HG02840 (cell line): ENCODE data around the gene TM9SF2.
"Not testable (repeated sequence)": the region's sequence is repeated elsewhere in the genome, so short reads cannot be mapped to it uniquely, and the experiment has no call there.

Experiments used
- ATAC-seq: cut with Tn5 transposase; IDR thresholded peaks from one replicate; pipeline ENCODE4 v1.9.1; 2021; ENCODE audit warnings: mild to moderate bottlenecking, moderate library complexity, moderate number of reproducible peaks; ENCODE audit not compliant: unreplicated experiment, low FRiP score

TM9SF2 gene

DNA sequence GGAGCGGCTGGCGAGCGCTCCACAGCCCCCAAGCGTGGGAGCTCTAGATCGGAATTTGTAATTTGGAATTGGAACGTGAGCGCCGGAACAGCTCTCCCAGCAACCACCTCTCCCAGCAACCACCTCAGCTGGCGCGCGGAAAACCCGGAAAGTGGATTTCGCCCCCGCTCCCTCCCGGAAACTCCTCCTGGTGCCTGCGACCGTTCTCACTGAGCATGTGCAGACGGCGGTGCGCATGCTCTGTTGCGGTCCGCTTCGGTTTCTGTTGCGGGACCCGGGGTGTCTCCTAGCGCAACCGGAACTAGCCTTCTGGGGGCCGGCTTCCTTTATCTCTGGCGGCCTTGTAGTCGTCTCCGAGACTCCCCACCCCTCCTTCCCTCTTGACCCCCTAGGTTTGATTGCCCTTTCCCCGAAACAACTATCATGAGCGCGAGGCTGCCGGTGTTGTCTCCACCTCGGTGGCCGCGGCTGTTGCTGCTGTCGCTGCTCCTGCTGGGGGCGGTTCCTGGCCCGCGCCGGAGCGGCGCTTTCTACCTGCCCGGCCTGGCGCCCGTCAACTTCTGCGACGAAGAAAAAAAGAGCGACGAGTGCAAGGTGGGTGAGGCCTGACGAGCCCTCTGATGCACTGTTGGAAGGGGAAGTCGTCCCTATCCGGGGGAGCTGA lies at the start of gene TM9SF2:
Gene TM9SF2, plus strand, starts transcription at position 289 of the 664 bp plus-strand sequence. Its CDS starts 135 bp downstream, at position 424.
- peak; percentile 51 for ATAC-seq

- ATAC-seq: no peak
Observed at GRCh38 chr13:99454518-99455183, 46.6 kb upstream of the TM9SF2 start.

GRCh38 chr13:99459099-99459850 lies 42.0 kb upstream of the TM9SF2 start:
- no peak for ATAC-seq

GRCh38 chr13:99460802-99461201 lies 40.5 kb upstream of the TM9SF2 start:
- ATAC-seq: not testable (repeated sequence)

GRCh38 chr13:99463646-99464397 lies 37.5 kb upstream of the TM9SF2 start:
- ATAC-seq: no peak

- ATAC-seq: no peak
Observed at GRCh38 chr13:99464441-99464949, 36.8 kb upstream of the TM9SF2 start.

DNA sequence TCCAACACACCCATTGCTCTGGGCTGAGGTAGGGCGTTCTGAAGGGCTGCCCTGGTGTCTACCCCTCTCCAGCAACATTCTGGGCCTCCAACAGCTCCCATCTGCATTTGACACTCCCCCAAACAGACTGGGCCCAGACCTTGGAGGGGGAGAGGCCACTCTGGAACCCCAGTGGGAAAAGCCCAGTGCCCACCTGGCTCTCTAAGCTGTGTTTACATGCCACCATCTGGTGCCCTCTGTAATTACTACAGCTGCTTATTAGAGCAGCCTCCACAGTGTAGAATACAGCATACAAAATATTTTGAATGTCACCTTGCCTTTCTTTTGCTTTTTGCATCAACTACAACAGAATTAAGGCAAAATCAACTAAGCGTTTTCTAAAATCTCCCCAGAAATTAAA lies 35.8 kb upstream of the TM9SF2 start:
- ATAC-seq: no peak

- no peak for ATAC-seq
Observed at GRCh38 chr13:99467764-99468163, 33.5 kb upstream of the TM9SF2 start.

DNA sequence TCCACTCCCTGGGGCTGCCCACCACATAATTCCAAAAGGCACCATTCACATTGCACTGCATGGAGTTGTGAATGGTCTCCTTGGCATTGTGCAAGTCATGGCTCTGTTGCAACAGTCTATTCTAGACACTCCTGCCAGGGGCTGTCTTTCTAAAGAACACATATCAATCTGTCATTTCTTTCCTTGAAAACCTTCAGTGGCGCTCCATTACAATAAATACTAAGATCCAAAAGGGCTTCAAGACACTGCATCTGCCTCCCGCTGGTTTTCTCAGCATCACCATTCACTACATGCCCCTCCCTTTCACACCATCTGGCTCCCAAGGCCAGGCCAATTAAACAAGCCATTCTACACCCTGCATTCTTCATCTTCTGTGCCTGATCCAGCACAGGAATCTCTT lies 32.2 kb upstream of the TM9SF2 start:
- ATAC-seq: no peak

DNA sequence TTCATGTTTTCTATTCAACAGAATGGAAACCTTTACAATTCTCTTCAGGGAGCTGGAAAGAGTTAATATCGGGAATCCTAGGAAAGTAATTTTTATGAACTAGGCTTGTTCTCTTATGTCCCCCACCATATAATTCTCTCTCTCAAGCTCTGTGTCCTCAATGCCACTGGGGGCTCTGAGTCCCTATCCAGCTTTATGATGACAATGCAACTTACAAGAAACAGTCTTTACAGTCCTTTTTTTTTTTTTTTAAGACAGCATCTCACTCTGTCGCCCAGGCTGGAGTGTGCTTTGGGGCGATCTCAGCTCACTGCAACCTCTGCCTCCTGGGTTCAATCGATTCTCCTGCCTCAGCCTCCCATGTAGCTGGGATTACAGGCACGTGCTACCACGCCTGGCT lies 31.2 kb upstream of the TM9SF2 start:
- no peak for ATAC-seq

GRCh38 chr13:99471221-99472121 lies 29.8 kb upstream of the TM9SF2 start:
- ATAC-seq: no peak

DNA sequence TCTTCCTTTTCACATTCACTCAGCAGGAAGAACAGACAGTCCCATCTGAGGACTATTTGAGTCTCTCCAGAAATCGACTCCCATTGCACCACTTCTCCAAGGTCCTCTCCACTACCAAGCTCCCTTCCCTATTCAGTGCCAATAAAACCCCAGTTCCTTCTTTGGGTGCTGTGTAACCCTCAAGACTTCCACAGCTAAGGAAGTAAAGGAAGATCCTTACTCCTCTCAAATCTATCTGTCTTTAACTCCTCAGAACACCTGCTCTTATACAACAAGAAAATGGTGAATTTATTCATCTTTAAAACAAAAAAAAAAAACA lies 29.2 kb upstream of the TM9SF2 start:
- ATAC-seq: no peak

- no peak for ATAC-seq
Observed at GRCh38 chr13:99473515-99473914, 27.8 kb upstream of the TM9SF2 start.

GRCh38 chr13:99476648-99477047 lies 24.6 kb upstream of the TM9SF2 start:
- ATAC-seq: no peak

DNA sequence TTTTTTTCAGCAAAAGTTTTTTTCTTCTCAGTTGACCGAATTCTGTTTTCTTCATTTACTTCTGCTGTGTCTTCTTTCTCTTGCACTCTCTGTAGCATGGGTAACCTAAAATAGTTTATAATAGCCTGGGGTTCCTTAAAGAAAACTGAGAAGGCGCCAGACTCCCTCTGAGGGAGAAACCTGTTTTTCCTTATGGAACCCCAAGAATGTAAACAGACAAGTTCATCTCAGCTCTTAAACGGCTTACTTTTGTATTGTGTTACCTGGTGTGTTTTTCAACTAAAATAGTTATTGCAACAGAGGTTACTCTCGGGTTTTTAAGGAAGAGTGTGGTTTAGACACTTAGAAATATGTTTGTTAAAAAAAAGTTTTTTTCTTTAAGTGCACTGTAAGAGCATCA lies 23.8 kb upstream of the TM9SF2 start:
- ATAC-seq: no peak

DNA sequence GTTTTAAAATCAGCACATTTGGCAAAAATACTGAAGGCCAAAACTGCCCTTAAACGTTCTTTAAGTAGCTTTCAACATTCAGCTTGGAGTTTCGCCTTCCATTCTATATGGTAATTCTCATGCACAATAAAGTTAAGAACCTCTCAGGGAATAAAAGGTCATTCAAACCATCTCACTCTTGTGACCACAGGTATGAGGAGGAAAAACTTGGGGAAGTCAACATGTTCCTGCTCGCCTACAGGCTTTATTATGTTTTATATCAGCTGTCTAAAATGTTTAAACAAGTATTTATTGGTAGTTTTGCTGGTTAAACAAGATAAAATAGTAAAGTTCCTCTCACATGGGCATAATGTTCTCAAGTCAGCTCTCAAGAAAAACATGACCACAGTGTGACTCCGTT lies 19.9 kb upstream of the TM9SF2 start:
- ATAC-seq: no peak

GRCh38 chr13:99484473-99484872 lies 16.8 kb upstream of the TM9SF2 start:
- no peak for ATAC-seq

DNA sequence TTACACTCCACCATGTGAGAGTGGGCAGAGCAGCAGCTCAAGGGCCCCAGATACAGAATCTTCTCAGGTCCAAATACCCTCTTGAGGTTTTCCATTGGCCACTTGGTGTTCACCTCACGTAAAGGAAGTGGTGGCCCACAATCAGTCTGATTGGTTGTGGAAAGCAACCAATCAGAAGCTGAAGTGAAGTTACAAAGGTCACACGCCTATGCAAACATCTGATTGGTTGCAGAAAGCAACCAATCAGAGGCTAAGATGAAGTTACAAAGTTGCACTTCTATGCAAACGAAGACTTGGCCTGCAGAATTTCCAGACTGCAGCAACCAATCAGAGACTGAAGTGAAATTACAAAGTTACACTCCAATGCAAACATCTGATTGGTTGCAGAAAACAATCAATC lies 14.3 kb upstream of the TM9SF2 start:
- no peak for ATAC-seq

DNA sequence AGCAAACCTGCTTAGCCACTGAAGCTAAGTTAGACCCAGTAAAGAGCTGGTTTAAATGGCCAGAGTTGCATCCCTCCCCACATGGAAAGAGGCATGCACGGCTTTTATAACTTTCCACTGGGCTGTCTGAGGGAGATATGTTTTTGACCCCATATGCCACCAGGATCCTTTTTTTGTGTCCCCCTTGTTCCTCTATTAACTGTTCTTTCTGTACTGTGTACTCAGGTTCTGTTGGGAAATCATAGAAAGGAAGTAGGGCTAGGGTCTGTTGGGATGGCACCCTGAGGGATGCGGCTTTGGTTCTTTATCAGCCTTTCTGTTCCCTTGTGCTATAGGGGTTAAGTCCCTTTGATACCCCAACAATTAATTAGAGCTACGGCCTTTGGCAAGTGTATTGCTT lies 12.2 kb upstream of the TM9SF2 start:
- ATAC-seq: no peak

DNA sequence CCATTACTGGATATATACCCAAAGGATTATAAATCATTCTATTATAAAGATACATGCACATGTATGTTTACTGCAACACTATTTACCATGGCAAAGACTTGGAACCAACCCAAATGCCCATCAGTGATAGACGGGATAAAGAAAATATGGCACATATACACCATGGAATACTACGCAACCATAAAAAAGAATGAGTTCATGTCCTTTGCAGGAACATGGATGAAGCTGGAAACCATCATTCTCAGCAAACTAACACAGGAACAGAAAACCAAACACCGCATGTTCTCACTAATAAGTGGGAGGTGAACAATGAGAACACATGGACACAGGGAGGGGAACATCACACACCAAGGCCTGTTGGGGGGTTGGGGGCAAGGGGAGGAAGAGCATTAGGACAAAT lies 9.5 kb upstream of the TM9SF2 start:
- not testable (repeated sequence) for ATAC-seq
